Naive thymus-derived CD4-positive, alpha-beta T cell (primary cell): Measurements from ENCODE around the gene TBC1D22B. TPM values are rescaled to one million over a fixed set of nuclear protein-coding genes. Genes with fewer than 3 reads are reported as not detected.

Experiments
- ATAC-seq: fragments of 150-1000 bp; cut with Tn5 transposase; 2 replicates; pipeline ENCODE4 v1.10.0; 2021; ENCODE audit warnings: mild to moderate bottlenecking, moderate library complexity
- CTCF ChIA-PET: fragments of 350-600 bp; sonication (Branson Sonifier 250); formaldehyde crosslinking; loops from one replicate; lab custom pipeline; 2021; ENCODE audit warnings: antibody characterized with exemption; lab: Charles Lee
- POLR2A ChIA-PET: fragments of 350-600 bp; sonication (Branson Sonifier 250); formaldehyde crosslinking; loops from one replicate; lab custom pipeline; 2021; ENCODE audit warnings: antibody characterized with exemption, inconsistent platforms; lab: Charles Lee
- DNase-seq, 9 donors: peaks; one replicate each; pipeline versions ENCODE4 v3.0.0 to v3.0.0-alpha.2; 2020 to 2022; ENCODE audit warnings: mixed read lengths in 1 of 9
- H3K27ac ChIP-seq: one replicate; pipeline ENCODE4 v1.7.0; 2013; ENCODE audit warnings: mild to moderate bottlenecking, low read depth, low read length, moderate library complexity
- H3K27me3 ChIP-seq, 2 donors: one replicate each; pipeline ENCODE4 v1.7.0; 2013; ENCODE audit warnings: low read length in 2 of 2, mild to moderate bottlenecking in 2 of 2, moderate library complexity in 2 of 2; ENCODE audit not compliant: control insufficient read depth in 2 of 2, insufficient read depth in 2 of 2
- H3K36me3 ChIP-seq, 3 experiments: 1 replicate in 2 of 3; 2 replicates in 1 of 3; pipeline ENCODE4 v1.7.0; 2013; ENCODE audit warnings: low read length in 3 of 3, mild to moderate bottlenecking in 3 of 3, moderate library complexity in 1 of 3; ENCODE audit not compliant: insufficient read depth in 3 of 3, control insufficient read depth in 2 of 3
- H3K4me1 ChIP-seq, 2 donors: one replicate each; pipeline ENCODE4 v1.7.0; 2013; ENCODE audit warnings: low read length in 2 of 2, mild to moderate bottlenecking in 2 of 2, moderate library complexity in 1 of 2; ENCODE audit not compliant: control insufficient read depth in 2 of 2, insufficient read depth in 2 of 2
- H3K4me3 ChIP-seq: 2 replicates; pipeline ENCODE4 v1.7.0; 2013; ENCODE audit warnings: mild to moderate bottlenecking, low read length
- H3K9me3 ChIP-seq, 3 experiments: 1 replicate in 2 of 3; 2 replicates in 1 of 3; pipeline ENCODE4 v1.7.0; 2013; ENCODE audit warnings: low read length in 3 of 3; ENCODE audit not compliant: control insufficient read depth in 2 of 3
- H3K27ac Mint-ChIP-seq, 9 donors: one replicate each; pipeline ENCODE4 v1.8.0; 2020 to 2022; ENCODE audit warnings: mixed read lengths in 9 of 9, mild to moderate bottlenecking in 8 of 9, moderate library complexity in 5 of 9, inconsistent platforms in 2 of 9
- H3K27me3 Mint-ChIP-seq, 5 donors: one replicate each; pipeline ENCODE4 v1.8.0; 2021 to 2022; ENCODE audit warnings: mixed read lengths in 5 of 5, mild to moderate bottlenecking in 1 of 5
- H3K36me3 Mint-ChIP-seq, 5 donors: one replicate each; pipeline ENCODE4 v1.8.0; 2020 to 2022; ENCODE audit warnings: mixed read lengths in 5 of 5, mild to moderate bottlenecking in 3 of 5, inconsistent platforms in 1 of 5
- H3K4me1 Mint-ChIP-seq, 7 donors: one replicate each; pipeline ENCODE4 v1.8.0; 2020 to 2022; ENCODE audit warnings: mixed read lengths in 7 of 7, mild to moderate bottlenecking in 3 of 7, inconsistent platforms in 1 of 7
- H3K4me3 Mint-ChIP-seq, 10 donors: one replicate each; pipeline ENCODE4 v1.8.0; 2020 to 2022; ENCODE audit warnings: mild to moderate bottlenecking in 10 of 10, mixed read lengths in 10 of 10, moderate library complexity in 6 of 10, inconsistent platforms in 2 of 10
- H3K9me3 Mint-ChIP-seq, 11 donors: one replicate each; pipeline ENCODE4 v1.8.0; 2020 to 2022; ENCODE audit warnings: mixed read lengths in 11 of 11, mild to moderate bottlenecking in 4 of 11, inconsistent platforms in 1 of 11, moderate library complexity in 1 of 11
- intact Hi-C, 2 donors: fragments of 100-400 bp; cut with micrococcal nuclease; formaldehyde crosslinking; loops; one replicate each; pipeline ENCODE4 v1.15.1; 2023
- polyA plus RNA-seq, 2 donors: library from polyadenylated mRNA; unstranded; fragments of 300-500 nt; fragmentation: Illumina TruSeq; gene quantifications; one replicate each; pipeline ENCODE4 v1.2.3, GENCODE V29; 2021
- total RNA-seq, 6 experiments: library from RNA in 5 of 6; stranded (reverse) in 5 of 6; gene quantifications; 1 replicate in 5 of 6; 2 replicates in 1 of 6; pipeline ENCODE4 v1.2.3 and lab custom pipeline; 2021 to 2026

TBC1D22B gene
- total and polyA plus RNA-seq, 7 experiments from 2014 or later, result 7.7 to 23.5 (median 9.5) TPM

GRCh38 chr6:37314487-37315156 is 57.0 kb downstream of the TBC1D22B start:
- POLR2A ChIA-PET, result no interaction called here
- Mint-ChIP-seq H3K4me1 (peaks cover 0 to 25% (median under 1%) of the 10 kb centered on the region in 7 donors), H3K27me3 (no peaks in the 10 kb centered on the region), H3K9me3 (peaks cover 0 to under 1% (median 0%) of the 10 kb centered on the region in 11 donors), H3K36me3 (peaks cover 5 to 14% (median 10%) of the 10 kb centered on the region in 5 donors), H3K27ac (peak overlapping the region in 4 of 9 donors; percentile 0 to 68 (median 16)), H3K4me3 (no peak overlapping the region)
- CTCF ChIA-PET, result interaction anchor here (1.0 to 2.2 kb wide), 5 partner anchors 11 to 297 kb away, joined by 3 to 13 read pairs (median 5); no protein-coding TSS in a partner anchor
- peaks cover 11 to 67% (median 18%) of the 10 kb centered on the region in 3 experiments for H3K36me3 ChIP-seq
- H3K9me3 ChIP-seq, result no peaks in the 10 kb centered on the region
- intact Hi-C loops, result loop anchor here (1.0 to 2.0 kb wide), 3 partner anchors 92 to 296 kb away; no protein-coding TSS in a partner anchor
- H3K27me3 ChIP-seq, result no peaks in the 10 kb centered on the region
- peak; percentile 72 for ATAC-seq
- no peak overlapping the region for H3K27ac ChIP-seq
- no peaks in the 10 kb centered on the region for H3K4me1 ChIP-seq
- DNase-seq, result peak in 6 of 9 donors; percentile 2 to 40 (median 20)
- no peak overlapping the region for H3K4me3 ChIP-seq

GRCh38 chr6:37315157-37315515 is 57.6 kb downstream of the TBC1D22B start:
- H3K9me3 Mint-ChIP-seq, result peaks cover 0 to 1% (median 0%) of the 10 kb centered on the region in 11 donors
- ATAC-seq, result no peak
- ChIA-PET POLR2A (no interaction called here), CTCF (interaction anchor here (1.2 to 2.2 kb wide), 4 partner anchors 11 to 297 kb away, joined by 3 to 13 read pairs (median 4); no protein-coding TSS in a partner anchor)
- peak overlapping the region in 1 of 9 donors; percentile 26 for H3K27ac Mint-ChIP-seq
- no peaks in the 10 kb centered on the region for H3K9me3 ChIP-seq
- no peaks in the 10 kb centered on the region for H3K4me1 ChIP-seq
- no peaks in the 10 kb centered on the region for H3K27me3 Mint-ChIP-seq
- no peaks in the 10 kb centered on the region for H3K27me3 ChIP-seq
- peaks cover 11 to 72% (median 18%) of the 10 kb centered on the region in 3 experiments for H3K36me3 ChIP-seq
- H3K4me1 Mint-ChIP-seq, result peaks cover 0 to 26% (median 0%) of the 10 kb centered on the region in 7 donors
- no peak overlapping the region for H3K27ac ChIP-seq
- intact Hi-C loops, result loop anchor here (1.0 to 2.0 kb wide), 3 partner anchors 92 to 297 kb away; no protein-coding TSS in a partner anchor
- peaks cover 5 to 14% (median 10%) of the 10 kb centered on the region in 5 donors for H3K36me3 Mint-ChIP-seq
- no peak overlapping the region for H3K4me3 Mint-ChIP-seq
- no peak overlapping the region for H3K4me3 ChIP-seq
- DNase-seq, result no peak

GRCh38 chr6:37316071-37316470 is 58.5 kb downstream of the TBC1D22B start:
- H3K27me3 ChIP-seq, result no peaks in the 10 kb centered on the region
- H3K9me3 ChIP-seq, result no peaks in the 10 kb centered on the region
- peaks cover 0 to 1% (median 0%) of the 10 kb centered on the region in 11 donors for H3K9me3 Mint-ChIP-seq
- H3K36me3 ChIP-seq, result peaks cover 11 to 82% (median 22%) of the 10 kb centered on the region in 3 experiments
- no peak overlapping the region for H3K4me3 Mint-ChIP-seq
- no peak for DNase-seq
- no peak overlapping the region for H3K27ac Mint-ChIP-seq
- H3K4me1 ChIP-seq, result no peaks in the 10 kb centered on the region
- H3K27me3 Mint-ChIP-seq, result no peaks in the 10 kb centered on the region
- intact Hi-C loops, result no loop called here
- ATAC-seq, result no peak
- no peak overlapping the region for H3K27ac ChIP-seq
- no peak overlapping the region for H3K4me3 ChIP-seq
- peaks cover 5 to 14% (median 10%) of the 10 kb centered on the region in 5 donors for H3K36me3 Mint-ChIP-seq
- ChIA-PET POLR2A (no interaction called here), CTCF (interaction anchor here (1.6 to 2.2 kb wide), 2 partner anchors 10 to 298 kb away, joined by 6 to 13 read pairs; no protein-coding TSS in a partner anchor)
- H3K4me1 Mint-ChIP-seq, result peaks cover 0 to 24% (median 0%) of the 10 kb centered on the region in 7 donors

GRCh38 chr6:37317312-37318038 is 59.9 kb downstream of the TBC1D22B start:
- ATAC-seq, result no peak
- Histone ChIP-seq H3K4me1 (no peaks in the 10 kb centered on the region), H3K4me3 (no peak overlapping the region), H3K9me3 (no peaks in the 10 kb centered on the region), H3K36me3 (peaks cover 11 to 89% (median 22%) of the 10 kb centered on the region in 3 experiments), H3K27me3 (no peaks in the 10 kb centered on the region), H3K27ac (no peak overlapping the region)
- no peak overlapping the region for H3K27ac Mint-ChIP-seq
- no peak overlapping the region for H3K4me3 Mint-ChIP-seq
- peaks cover 0 to 1% (median 0%) of the 10 kb centered on the region in 11 donors for H3K9me3 Mint-ChIP-seq
- peaks cover 0 to 19% (median 0%) of the 10 kb centered on the region in 7 donors for H3K4me1 Mint-ChIP-seq
- CTCF ChIA-PET, result interaction anchor here (1.0 to 1.6 kb wide), 2 partner anchors 8 to 296 kb away, joined by 3 to 4 read pairs; no protein-coding TSS in a partner anchor
- intact Hi-C loops, result no loop called here
- peaks cover 5 to 14% (median 10%) of the 10 kb centered on the region in 5 donors for H3K36me3 Mint-ChIP-seq
- no peak for DNase-seq
- POLR2A ChIA-PET, result no interaction called here
- H3K27me3 Mint-ChIP-seq, result no peaks in the 10 kb centered on the region

GRCh38 chr6:37319156-37319555 is 61.6 kb downstream of the TBC1D22B start:
- Mint-ChIP-seq H3K36me3 (peaks cover 1 to 7% (median 4%) of the 10 kb centered on the region in 5 donors), H3K9me3 (peaks cover 0 to 1% (median 0%) of the 10 kb centered on the region in 11 donors), H3K4me3 (no peak overlapping the region), H3K27me3 (no peaks in the 10 kb centered on the region), H3K4me1 (peaks cover 0 to 16% (median 0%) of the 10 kb centered on the region in 7 donors), H3K27ac (no peak overlapping the region)
- ChIA-PET POLR2A (no interaction called here), CTCF (no interaction called here)
- ATAC-seq, result no peak
- Histone ChIP-seq H3K27me3 (no peaks in the 10 kb centered on the region), H3K9me3 (no peaks in the 10 kb centered on the region), H3K27ac (no peak overlapping the region), H3K36me3 (peaks cover 11 to 76% (median 22%) of the 10 kb centered on the region in 3 experiments), H3K4me1 (no peaks in the 10 kb centered on the region), H3K4me3 (no peak overlapping the region)
- no peak for DNase-seq
- intact Hi-C loops, result no loop called here

- H3K9me3 Mint-ChIP-seq, result peaks cover 0 to 1% (median 0%) of the 10 kb centered on the region in 11 donors
- H3K27me3 ChIP-seq, result no peaks in the 10 kb centered on the region
- H3K4me3 Mint-ChIP-seq, result no peak overlapping the region
- H3K27ac Mint-ChIP-seq, result peak overlapping the region in 4 of 9 donors; percentile 12 to 77 (median 55)
- no peak for ATAC-seq
- H3K27ac ChIP-seq, result no peak overlapping the region
- H3K27me3 Mint-ChIP-seq, result no peaks in the 10 kb centered on the region
- H3K36me3 ChIP-seq, result peaks cover 11 to 68% (median 19%) of the 10 kb centered on the region in 3 experiments
- peaks cover 0 to 9% (median 0%) of the 10 kb centered on the region in 7 donors for H3K4me1 Mint-ChIP-seq
- no peaks in the 10 kb centered on the region for H3K9me3 ChIP-seq
- intact Hi-C loops, result loop anchor here (10.0 kb wide), 3 partner anchors 115 to 1175 kb away; partner anchors contain the start of gene CMTR1 (in 1 of the 2)
- ChIA-PET POLR2A (no interaction called here), CTCF (no interaction called here)
- no peak overlapping the region for H3K4me3 ChIP-seq
- H3K36me3 Mint-ChIP-seq, result peaks cover 0 to under 1% (median 0%) of the 10 kb centered on the region in 5 donors
- no peaks in the 10 kb centered on the region for H3K4me1 ChIP-seq
- no peak for DNase-seq
These were observed 62.4 kb downstream of the TBC1D22B start for GRCh38 chr6:37319856-37320480.
